Measurements from ENCODE around the gene CLDN22. TPM values are rescaled to one million over a fixed set of nuclear protein-coding genes. Genes with fewer than 3 reads are reported as not detected.

The CLDN22 gene
- total and polyA plus RNA-seq, 2 of the 8 experiments (the other 6 are each of a cell fraction or from before 2014, with no cell fraction given) = not detected

DNA sequence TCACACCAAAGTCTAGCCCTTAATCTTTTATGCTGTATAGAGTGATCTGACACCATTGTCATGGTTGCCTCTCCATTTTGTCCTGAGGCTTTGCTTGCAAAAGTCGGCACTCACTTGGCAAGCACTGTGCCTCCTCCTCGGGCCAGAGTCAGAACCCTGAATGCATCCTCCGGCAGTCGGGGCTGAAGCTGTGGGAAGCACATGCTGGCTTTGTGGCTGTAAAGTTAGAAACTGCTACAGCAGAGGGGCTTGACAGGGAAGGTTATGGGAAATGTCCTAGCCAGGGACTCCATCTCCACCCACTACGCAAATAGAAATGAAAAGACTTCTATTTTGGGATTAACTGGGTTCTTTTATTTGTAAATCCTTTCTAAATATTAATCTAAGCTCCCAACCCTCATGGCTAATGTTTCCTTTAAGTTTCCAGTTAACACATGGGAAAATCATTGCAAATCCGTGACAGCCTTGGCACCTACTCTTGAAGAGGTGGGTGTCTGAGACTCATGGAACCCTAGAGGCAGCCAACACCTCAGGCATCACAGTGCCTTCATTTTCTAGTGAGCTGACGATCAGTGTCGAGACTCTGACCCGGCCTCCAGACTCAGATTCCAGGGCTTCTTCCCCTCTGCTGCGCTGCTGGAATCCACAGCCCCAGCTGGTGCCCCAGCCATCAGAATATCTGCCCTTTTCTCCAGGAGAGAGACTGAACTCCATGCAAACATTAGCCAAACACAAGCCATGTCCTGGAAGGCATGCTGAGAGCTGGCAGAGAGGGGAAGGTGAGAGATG, 10.1 kb upstream of the CLDN22 start:
- Histone ChIP-seq H3K4me2 (ENCODE audit: insufficient read depth in 1 of 2, low read depth in 2 of 2, low read length in 2 of 2) (no peak overlapping the region), H3K79me1 (ENCODE audit: low read depth, low read length) (no peaks in the 10 kb centered on the region), H4K20me1 (replicated peaks in 1 of 2; ENCODE audit: control insufficient read depth in 1 of 2, insufficient read depth in 2 of 2, low read length in 2 of 2) (no peaks in the 10 kb centered on the region), H4K5ac (ENCODE audit: insufficient read length, low read depth, low read length) (no peak overlapping the region), H3K18ac (ENCODE audit: extremely low read depth, low read length) (no peak overlapping the region), H3K27me3 (replicated peaks in 1 of 4; ENCODE audit: control insufficient read depth in 3 of 4, extremely low read depth in 1 of 4, insufficient read depth in 3 of 4, low read length in 3 of 4) (peaks cover 0 to 2% (median 0%) of the 10 kb centered on the region in 4 experiments; a peak in 1 of 7 replicates), H3K23ac (ENCODE audit: insufficient read length) (no peak overlapping the region), H3K9ac (replicated peaks in 1 of 4; ENCODE audit: extremely low read depth in 1 of 4, low read depth in 3 of 4, low read length in 3 of 4) (no peak overlapping the region), H3K79me2 (ENCODE audit: control insufficient read depth in 1 of 2, insufficient read depth in 2 of 2, low read length in 2 of 2) (no peaks in the 10 kb centered on the region), H3K14ac (ENCODE audit: insufficient read length) (no peak overlapping the region), H4K8ac (ENCODE audit: extremely low read depth, insufficient read depth, low read length) (no peak overlapping the region), H2AFZ (ENCODE audit: low read length) (no peak overlapping the region), H2BK5ac (ENCODE audit: low read depth, low read length) (no peak overlapping the region), H3K56ac (replicated peaks; ENCODE audit: insufficient read length, low read depth, low read length) (no peak overlapping the region), H2BK12ac (ENCODE audit: low read depth, low read length) (no peak overlapping the region), H3K27ac (ENCODE audit: low read depth, low read length) (no peak overlapping the region), H3K4ac (replicated peaks; ENCODE audit: insufficient read length, low read depth, low read length) (no peak overlapping the region), H4K91ac (replicated peaks; ENCODE audit: insufficient read length, low read length) (no peak overlapping the region), H2BK20ac (ENCODE audit: low read length) (no peak overlapping the region), H2BK15ac (ENCODE audit: low read length) (no peak overlapping the region), H3K9me3 (ENCODE audit: insufficient read depth in 2 of 2, low read depth in 1 of 2, low read length in 1 of 2) (peaks cover 5 to 6% of the 10 kb centered on the region in 2 experiments; a peak in 1 of 4 replicates), H2BK120ac (replicated peaks; ENCODE audit: low read depth, low read length) (no peak overlapping the region), H3K4me3 (ENCODE audit: extremely low read depth in 1 of 4, insufficient read depth in 2 of 4, low read depth in 3 of 4, low read length in 4 of 4) (no peak overlapping the region), H2AK5ac (ENCODE audit: low read depth, low read length) (no peak overlapping the region), H3K36me3 (ENCODE audit: control insufficient read depth in 2 of 4, insufficient read depth in 4 of 4, low read length in 3 of 4) (no peaks in the 10 kb centered on the region), H3K23me2 (ENCODE audit: low read depth, low read length) (peaks cover 2% of the 10 kb centered on the region; the same call in 1 of the 2 replicates), H3K4me1 (replicated peaks in 1 of 4; ENCODE audit: control insufficient read depth in 3 of 4, insufficient read depth in 4 of 4, low read length in 3 of 4) (no peaks in the 10 kb centered on the region)
- CTCF ChIA-PET (ENCODE audit: partially characterized antibody) = interaction anchor here (1.1 to 1.5 kb wide), 3 partner anchors 68 to 77 kb away, joined by 4 to 7 read pairs (median 4); no protein-coding TSS in a partner anchor
- DNase-seq (ENCODE audit: low read depth in 1 of 2, low spot score in 2 of 2) = peak in 1 of 2 experiments; percentile 35
- POLR2A ChIA-PET (ENCODE audit: partially characterized antibody) = no interaction called here
- WGBS, 2 experiments (ENCODE audit: extremely low coverage in 1 of 2, insufficient coverage in 1 of 2, insufficient read length in 1 of 2, insufficient replicate concordance in 2 of 2, low coverage in 1 of 2, low lambda C conversion rate in 2 of 2, missing lambda C conversion rate in 1 of 2) = 85% methylated on average over 10 of the region's 10 CpGs; no CpG with 5 or more reads in 1 of the 2 experiments
- FAIRE-seq = no peak
- no peak for TF ChIP-seq YY1 (IDR thresholded peaks at IDR 0.05; ENCODE audit: low read depth, low read length)
- no peak for TF ChIP-seq CEBPB (IDR thresholded peaks at IDR 0.05; ENCODE audit: low read depth, low read length)
- no peak for TF ChIP-seq EP300 (IDR thresholded peaks at IDR 0.05; ENCODE audit: borderline replicate concordance in 1 of 2, low read depth in 2 of 2, low read length in 2 of 2)
- TF ChIP-seq ZNF274 (IDR thresholded peaks at IDR 0.05; ENCODE audit: borderline replicate concordance, extremely low read depth, low read length) = no peak
- TF ChIP-seq RFX5 (IDR thresholded peaks at IDR 0.05; ENCODE audit: borderline replicate concordance, low read depth, low read length) = no peak
- TF ChIP-seq, protein P1, sequence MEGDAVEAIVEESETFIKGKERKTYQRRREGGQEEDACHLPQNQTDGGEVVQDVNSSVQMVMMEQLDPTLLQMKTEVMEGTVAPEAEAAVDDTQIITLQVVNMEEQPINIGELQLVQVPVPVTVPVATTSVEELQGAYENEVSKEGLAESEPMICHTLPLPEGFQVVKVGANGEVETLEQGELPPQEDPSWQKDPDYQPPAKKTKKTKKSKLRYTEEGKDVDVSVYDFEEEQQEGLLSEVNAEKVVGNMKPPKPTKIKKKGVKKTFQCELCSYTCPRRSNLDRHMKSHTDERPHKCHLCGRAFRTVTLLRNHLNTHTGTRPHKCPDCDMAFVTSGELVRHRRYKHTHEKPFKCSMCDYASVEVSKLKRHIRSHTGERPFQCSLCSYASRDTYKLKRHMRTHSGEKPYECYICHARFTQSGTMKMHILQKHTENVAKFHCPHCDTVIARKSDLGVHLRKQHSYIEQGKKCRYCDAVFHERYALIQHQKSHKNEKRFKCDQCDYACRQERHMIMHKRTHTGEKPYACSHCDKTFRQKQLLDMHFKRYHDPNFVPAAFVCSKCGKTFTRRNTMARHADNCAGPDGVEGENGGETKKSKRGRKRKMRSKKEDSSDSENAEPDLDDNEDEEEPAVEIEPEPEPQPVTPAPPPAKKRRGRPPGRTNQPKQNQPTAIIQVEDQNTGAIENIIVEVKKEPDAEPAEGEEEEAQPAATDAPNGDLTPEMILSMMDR (IDR thresholded peaks at IDR 0.05; ENCODE audit: control extremely low read depth in 1 of 3, insufficient read depth in 1 of 3, low read depth in 1 of 3, low read length in 3 of 3) = no peak
- no peak for TF ChIP-seq SUZ12 (IDR thresholded peaks at IDR 0.05; ENCODE audit: low read length)
- TF ChIP-seq PHF8 (conservative IDR thresholded peaks at IDR 0.05; ENCODE audit: low read depth, low read length) = no peak
- no peak for TF ChIP-seq CBX5 (IDR thresholded peaks at IDR 0.05; ENCODE audit: low read depth, low read length)
- TF ChIP-seq CHD2 (IDR thresholded peaks at IDR 0.05; ENCODE audit: low read length) = no peak

All from H1 (cell line).